Fibroblast of lung (primary cell): Measurements from ENCODE around the gene CPNE8. TPM values are rescaled to one million over a fixed set of nuclear protein-coding genes. Genes with fewer than 3 reads are reported as not detected.

ENCODE experiments used
- DNase-seq, 2 donors: peaks; one replicate each; pipeline versions ENCODE4 v3.0.0 to v3.0.0-alpha.2; 2010; ENCODE audit warnings: low read depth in 2 of 2
- H2AFZ ChIP-seq: 2 replicates; pipeline ENCODE4 v1.5.1; 2012; ENCODE audit warnings: low read length, control low read depth, inconsistent platforms
- H3K27ac ChIP-seq: 2 replicates; pipeline ENCODE4 v1.5.1; 2011; ENCODE audit warnings: low read length, control low read depth; ENCODE audit not compliant: insufficient read depth
- H3K27me3 ChIP-seq: 2 replicates; pipeline ENCODE4 v1.5.1; 2011; ENCODE audit warnings: mild to moderate bottlenecking, low read length; ENCODE audit not compliant: control insufficient read depth, insufficient read depth
- H3K36me3 ChIP-seq: 2 replicates; pipeline ENCODE4 v1.5.1; 2011; ENCODE audit warnings: low read length; ENCODE audit not compliant: control insufficient read depth, insufficient read depth
- H3K4me1 ChIP-seq: 2 replicates; pipeline ENCODE4 v1.5.1; 2011; ENCODE audit warnings: low read length; ENCODE audit not compliant: control insufficient read depth, insufficient read depth; ENCODE audit errors: extremely low read depth
- H3K4me2 ChIP-seq: 2 replicates; pipeline ENCODE4 v1.5.1; 2011; ENCODE audit warnings: low read length, control low read depth; ENCODE audit not compliant: insufficient read depth; ENCODE audit errors: extremely low read depth
- H3K4me3 ChIP-seq, 4 experiments: fragments of 200-600 bp in 1 of 4; sonication (generic) in 1 of 4; replicated peaks in 1 of 4; 2 replicates each; pipeline ENCODE4 v1.5.1; 2011 to 2016; ENCODE audit warnings: low read length in 4 of 4, low read depth in 3 of 4, mild to moderate bottlenecking in 3 of 4, control low read depth in 2 of 4, inconsistent platforms in 1 of 4, mixed read lengths in 1 of 4; ENCODE audit not compliant: insufficient read depth in 1 of 4; ENCODE audit errors: control extremely low read depth in 1 of 4
- H3K79me2 ChIP-seq: 2 replicates; pipeline ENCODE4 v1.5.1; 2012; ENCODE audit warnings: mild to moderate bottlenecking, low read length, inconsistent platforms; ENCODE audit not compliant: control insufficient read depth, insufficient read depth
- H3K9ac ChIP-seq: 2 replicates; pipeline ENCODE4 v1.5.1; 2011; ENCODE audit warnings: mild to moderate bottlenecking, low read length, control low read depth; ENCODE audit not compliant: insufficient read depth
- H3K9me3 ChIP-seq: 2 replicates; pipeline ENCODE4 v1.5.1; 2012; ENCODE audit warnings: low read depth, low read length; ENCODE audit not compliant: control insufficient read depth, insufficient read depth
- H4K20me1 ChIP-seq: 2 replicates; pipeline ENCODE4 v1.5.1; 2011; ENCODE audit warnings: low read length; ENCODE audit not compliant: control insufficient read depth, insufficient read depth; ENCODE audit errors: extremely low read depth
- CTCF ChIP-seq, 2 donors: IDR thresholded peaks in 1 of 2; conservative IDR thresholded peaks in 1 of 2; 1 replicate in 1 of 2; 2 replicates in 1 of 2; pipeline ENCODE4 v1.5.1; 2011 to 2012; ENCODE audit warnings: low read length in 2 of 2, control low read depth in 1 of 2, inconsistent platforms in 1 of 2, low read depth in 1 of 2, mild to moderate bottlenecking in 1 of 2
- EZH2 ChIP-seq: IDR thresholded peaks from 2 replicates; pipeline ENCODE4 v1.5.1; 2012; ENCODE audit warnings: low read length, control low read depth, mild to moderate bottlenecking; ENCODE audit errors: missing control alignments
- polyA plus RNA-seq, 2 donors: library from polyadenylated mRNA; depleted of rRNA in 1 of 2; stranded (reverse) in 1 of 2; unstranded in 1 of 2; fragments of >200 nt; gene quantifications; 2 replicates each; pipeline ENCODE4 v1.2.1, GENCODE V29; 2011 to 2012; ENCODE audit warnings: missing spikeins in 1 of 2
- total RNA-seq: library from RNA; depleted of rRNA; stranded (reverse); fragments of >200 nt; gene quantifications from 2 replicates; pipeline ENCODE4 v1.2.1, GENCODE V29; 2014

CPNE8 gene
- total and polyA plus RNA-seq, 2 donors (not counting 1 experiment from before 2014, with no cell fraction given) = 9.8 to 13.4 TPM

GRCh38 chr12:38817942-38818341 lies 87.4 kb downstream of the CPNE8 start:
- Histone ChIP-seq H4K20me1 (no peaks in the 10 kb centered on the region), H3K4me3 (no peak overlapping the region)
- TF ChIP-seq EZH2 (no peak), CTCF (conservative IDR thresholded peaks at IDR 0.05 in 1 of 2, IDR thresholded peaks at IDR 0.05 in 1 of 2; ENCODE audit: low read depth in 1 of 2, low read length in 2 of 2) (no peak)

GRCh38 chr12:38813923-38814322 lies 91.5 kb downstream of the CPNE8 start:
- TF ChIP-seq EZH2 (no peak), CTCF (conservative IDR thresholded peaks at IDR 0.05 in 1 of 2, IDR thresholded peaks at IDR 0.05 in 1 of 2; ENCODE audit: low read depth in 1 of 2, low read length in 2 of 2) (no peak)
- Histone ChIP-seq H3K27ac (no peak overlapping the region), H3K79me2 (no peaks in the 10 kb centered on the region)

More at GRCh38 chr12:38817942-38818341, 87.4 kb downstream of the CPNE8 start:
- no peak for DNase-seq
- H2AFZ ChIP-seq = no peak overlapping the region
- no peaks in the 10 kb centered on the region for H3K27me3 ChIP-seq
- no peaks in the 10 kb centered on the region for H3K79me2 ChIP-seq
- H3K9me3 ChIP-seq = no peaks in the 10 kb centered on the region
- H3K4me2 ChIP-seq = no peak overlapping the region
- H3K36me3 ChIP-seq = no peaks in the 10 kb centered on the region
- H3K4me1 ChIP-seq = no peaks in the 10 kb centered on the region
- H3K9ac ChIP-seq = no peak overlapping the region
- H3K27ac ChIP-seq = no peak overlapping the region

GRCh38 chr12:38811814-38812356 lies 93.5 kb downstream of the CPNE8 start:
- Histone ChIP-seq H3K4me3 (no peak overlapping the region), H3K27me3 (no peaks in the 10 kb centered on the region), H3K4me2 (no peak overlapping the region), H3K9me3 (no peaks in the 10 kb centered on the region), H3K4me1 (no peaks in the 10 kb centered on the region), H2AFZ (no peak overlapping the region), H3K9ac (no peak overlapping the region), H4K20me1 (no peaks in the 10 kb centered on the region), H3K27ac (no peak overlapping the region), H3K79me2 (no peaks in the 10 kb centered on the region), H3K36me3 (no peaks in the 10 kb centered on the region)
- DNase-seq = no peak
- TF ChIP-seq EZH2 = no peak
- TF ChIP-seq CTCF (conservative IDR thresholded peaks at IDR 0.05 in 1 of 2, IDR thresholded peaks at IDR 0.05 in 1 of 2; ENCODE audit: low read depth in 1 of 2, low read length in 2 of 2) = no peak

More at GRCh38 chr12:38813923-38814322, 91.5 kb downstream of the CPNE8 start:
- Histone ChIP-seq H3K27me3 (no peaks in the 10 kb centered on the region), H3K9ac (no peak overlapping the region), H2AFZ (no peak overlapping the region), H4K20me1 (no peaks in the 10 kb centered on the region), H3K4me2 (no peak overlapping the region), H3K4me3 (no peak overlapping the region), H3K36me3 (no peaks in the 10 kb centered on the region), H3K4me1 (no peaks in the 10 kb centered on the region), H3K9me3 (no peaks in the 10 kb centered on the region)
- DNase-seq = no peak
